MCF 10A (cell line): ENCODE measurements around the gene DDRGK1. TPM values are rescaled to one million over a fixed set of nuclear protein-coding genes. Genes with fewer than 3 reads are reported as not detected.
A peak's percentile ranks its signal among the peaks of the same experiment; 100 is the strongest.

Source experiments
- BruUV-seq: library from RNA; stranded (reverse); fragments of 400-500 nt; replicated peaks from 2 replicates; lab custom pipeline; 2021; lab: Mats Ljungman, UMichigan
- CTCF ChIA-PET: fragments of 300-600 bp; sonication (Branson Sonifier 250); formaldehyde crosslinking; extraction: SDS; loops from one replicate; lab custom pipeline; 2021; ENCODE audit warnings: antibody characterized with exemption, inconsistent platforms; lab: Yijun Ruan, JAX
- POLR2A ChIA-PET: fragments of 300-600, 350-650 bp; sonication (Branson Sonifier 250); formaldehyde crosslinking; extraction: SDS; loops from one replicate; lab custom pipeline; 2020; ENCODE audit warnings: antibody characterized with exemption, inconsistent platforms; lab: Yijun Ruan, JAX
- DNase-seq: peaks from one replicate; pipeline ENCODE4 v3.0.0-alpha.2; 2018; ENCODE audit not compliant: unreplicated experiment
- H3K27ac Mint-ChIP-seq: one replicate; pipeline ENCODE4 v1.8.0; 2022; ENCODE audit warnings: mild to moderate bottlenecking, low read depth, mixed read lengths; ENCODE audit not compliant: unreplicated experiment
- H3K27me3 Mint-ChIP-seq: one replicate; pipeline ENCODE4 v1.8.0; 2022; ENCODE audit warnings: mixed read lengths; ENCODE audit not compliant: insufficient read depth, unreplicated experiment
- H3K36me3 Mint-ChIP-seq: one replicate; pipeline ENCODE4 v1.8.0; 2022; ENCODE audit warnings: mild to moderate bottlenecking, moderate library complexity, mixed read lengths; ENCODE audit not compliant: insufficient read depth, unreplicated experiment
- H3K4me1 Mint-ChIP-seq: one replicate; pipeline ENCODE4 v1.8.0; 2022; ENCODE audit warnings: mixed read lengths; ENCODE audit not compliant: insufficient read depth, unreplicated experiment
- H3K4me3 Mint-ChIP-seq: one replicate; pipeline ENCODE4 v1.8.0; 2022; ENCODE audit warnings: mild to moderate bottlenecking, moderate library complexity, mixed read lengths; ENCODE audit not compliant: unreplicated experiment
- H3K9me3 Mint-ChIP-seq: one replicate; pipeline ENCODE4 v1.8.0; 2022; ENCODE audit warnings: mixed read lengths; ENCODE audit not compliant: unreplicated experiment
- intact Hi-C: fragments of 100-400 bp; cut with micrococcal nuclease; formaldehyde crosslinking; loops from 2 replicates; pipeline ENCODE4 v1.14.1; 2022
- total RNA-seq: library from RNA; stranded (reverse); gene quantifications from 2 replicates; pipeline ENCODE4 v1.2.3, GENCODE V29; 2022
- TF ChIP-seq, protein P1 (sequence below): fragments of 200-600 bp; IDR thresholded peaks from one replicate; pipeline ENCODE4 v1.8.0; 2022; ENCODE audit warnings: antibody characterized with exemption, mild to moderate bottlenecking; ENCODE audit not compliant: unreplicated experiment

Gene DDRGK1
- total RNA-seq, 1 experiment from 2014 or later = 116 TPM

DNA sequence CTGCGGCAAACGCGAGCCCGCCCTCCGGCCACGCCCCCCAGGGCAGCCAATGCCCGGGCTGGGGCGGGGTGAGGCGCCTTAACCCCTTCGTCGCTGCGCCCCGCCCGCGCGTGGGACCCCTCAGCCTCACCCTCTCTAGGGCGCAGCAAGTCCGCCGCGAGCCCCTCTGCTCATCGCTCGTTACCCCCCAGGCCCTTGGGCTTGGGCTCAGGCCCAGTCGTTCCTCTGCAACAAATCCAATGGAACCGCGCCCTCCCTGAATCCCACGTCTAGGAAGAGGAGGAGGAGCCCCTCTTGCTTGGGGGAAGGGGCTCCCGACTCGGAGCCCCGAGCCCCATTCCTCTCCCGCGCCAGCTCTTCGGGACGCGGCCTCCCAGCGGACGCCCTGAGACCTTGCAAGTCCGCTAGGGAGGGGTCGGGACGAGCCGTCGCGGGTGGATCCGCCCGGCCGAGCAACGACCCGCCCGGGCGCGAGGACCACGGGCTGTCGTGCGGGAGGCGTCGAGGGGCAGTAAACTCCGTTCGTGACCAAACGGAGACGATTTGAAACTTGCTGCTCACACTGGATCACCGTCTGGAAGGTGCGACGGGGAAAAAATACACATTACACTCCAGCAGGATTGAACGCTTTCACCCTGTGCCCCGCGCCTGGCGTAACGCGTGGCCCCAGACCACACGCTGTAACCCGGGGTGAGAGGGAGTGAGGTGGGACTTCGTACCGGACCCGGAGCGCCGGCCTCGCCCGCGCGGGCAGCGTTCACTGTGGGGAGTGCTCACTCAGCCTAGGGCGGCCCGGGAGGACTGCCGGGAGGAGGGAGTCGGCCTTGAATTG lies 30.7 kb downstream of the DDRGK1 start:
- Mint-ChIP-seq H3K9me3 (no peaks in the 10 kb centered on the region), H3K4me3 (peak overlapping the region; percentile 93), H3K4me1 (peaks cover 14% of the 10 kb centered on the region), H3K36me3 (no peaks in the 10 kb centered on the region), H3K27me3 (no peaks in the 10 kb centered on the region), H3K27ac (peak overlapping the region; percentile 86)
- no TSS peak for BruUV-seq
- POLR2A ChIA-PET = interaction anchor here (0.7 to 5.3 kb wide), 7 partner anchors 11 to 705 kb away, joined by 3 to 44 read pairs (median 3); partner anchors contain the start of genes DDRGK1, FASTKD5 and UBOX5
- peak; percentile 83 for DNase-seq
- CTCF ChIA-PET = interaction anchor here (0.5 kb wide), 1 partner anchor 983 kb away, joined by 3 read pairs; no protein-coding TSS in a partner anchor
- TF ChIP-seq, protein P1, sequence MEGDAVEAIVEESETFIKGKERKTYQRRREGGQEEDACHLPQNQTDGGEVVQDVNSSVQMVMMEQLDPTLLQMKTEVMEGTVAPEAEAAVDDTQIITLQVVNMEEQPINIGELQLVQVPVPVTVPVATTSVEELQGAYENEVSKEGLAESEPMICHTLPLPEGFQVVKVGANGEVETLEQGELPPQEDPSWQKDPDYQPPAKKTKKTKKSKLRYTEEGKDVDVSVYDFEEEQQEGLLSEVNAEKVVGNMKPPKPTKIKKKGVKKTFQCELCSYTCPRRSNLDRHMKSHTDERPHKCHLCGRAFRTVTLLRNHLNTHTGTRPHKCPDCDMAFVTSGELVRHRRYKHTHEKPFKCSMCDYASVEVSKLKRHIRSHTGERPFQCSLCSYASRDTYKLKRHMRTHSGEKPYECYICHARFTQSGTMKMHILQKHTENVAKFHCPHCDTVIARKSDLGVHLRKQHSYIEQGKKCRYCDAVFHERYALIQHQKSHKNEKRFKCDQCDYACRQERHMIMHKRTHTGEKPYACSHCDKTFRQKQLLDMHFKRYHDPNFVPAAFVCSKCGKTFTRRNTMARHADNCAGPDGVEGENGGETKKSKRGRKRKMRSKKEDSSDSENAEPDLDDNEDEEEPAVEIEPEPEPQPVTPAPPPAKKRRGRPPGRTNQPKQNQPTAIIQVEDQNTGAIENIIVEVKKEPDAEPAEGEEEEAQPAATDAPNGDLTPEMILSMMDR = peak; percentile 16
- intact Hi-C loops = loop anchor here (2.0 to 10.0 kb wide), 2 partner anchors 55 to 119 kb away; no protein-coding TSS in a partner anchor

DNA sequence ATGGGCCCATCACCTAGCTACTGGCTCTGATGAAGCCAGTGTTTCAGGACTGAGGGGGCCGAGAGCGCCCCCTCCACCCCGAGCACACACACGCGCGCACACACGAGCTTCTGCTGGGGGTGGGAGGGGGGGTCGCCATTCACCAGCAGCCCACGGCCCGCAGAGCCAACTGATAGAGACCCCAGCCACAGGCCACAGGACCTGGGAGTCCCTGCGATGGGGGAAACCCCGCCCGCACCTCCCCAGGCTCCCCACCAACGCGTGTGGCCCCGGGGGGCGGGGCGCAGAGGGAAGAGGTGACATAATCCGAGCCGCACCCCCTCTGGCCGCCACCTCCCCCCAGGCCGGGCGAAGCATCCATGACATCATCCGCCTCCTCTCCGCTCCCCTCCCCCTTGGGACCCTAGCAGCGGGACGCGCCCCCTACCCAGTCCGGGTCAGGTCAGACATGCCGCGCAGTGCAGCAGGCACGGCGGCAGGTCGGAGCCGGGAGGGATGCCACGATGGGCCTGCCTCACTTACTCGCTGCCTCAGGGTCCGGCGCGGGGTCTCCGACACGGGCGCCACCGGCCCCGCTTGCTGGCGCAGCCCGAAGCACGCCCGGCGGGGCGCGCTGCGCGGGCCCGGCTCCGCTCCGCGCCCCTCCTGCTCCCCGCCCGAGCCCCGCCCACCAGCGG lies 31.4 kb downstream of the DDRGK1 start, which contains the start of gene LZTS3:
LZTS3 (minus strand) TSS at position 617 of the 677 bp plus-strand sequence. CDS start 6,386 bp downstream, outside the sequence.
- BruUV-seq = no TSS peak
- no peaks in the 10 kb centered on the region for H3K36me3 Mint-ChIP-seq
- H3K4me3 Mint-ChIP-seq = peak within 1 kb of the TSS; percentile 93
- peak; percentile 27 for DNase-seq
- H3K4me1 Mint-ChIP-seq = peaks cover 14% of the 10 kb centered on the region
- CTCF ChIA-PET = interaction anchor here (0.5 to 1.1 kb wide), 2 partner anchors 11 to 983 kb away, joined by 3 read pairs; no protein-coding TSS in a partner anchor
- intact Hi-C loops = loop anchor here (10.0 kb wide), 1 partner anchor 118 kb away; no protein-coding TSS in a partner anchor
- no peaks in the 10 kb centered on the region for H3K27me3 Mint-ChIP-seq
- POLR2A ChIA-PET = interaction anchor here (0.6 to 5.3 kb wide), 8 partner anchors 11 to 704 kb away, joined by 3 to 44 read pairs (median 3); partner anchors contain the start of genes DDRGK1, FASTKD5 and UBOX5
- H3K9me3 Mint-ChIP-seq = no peaks in the 10 kb centered on the region
- peak within 1 kb of the TSS; percentile 86 for H3K27ac Mint-ChIP-seq
- TF ChIP-seq, protein P1 = no peak

DNA sequence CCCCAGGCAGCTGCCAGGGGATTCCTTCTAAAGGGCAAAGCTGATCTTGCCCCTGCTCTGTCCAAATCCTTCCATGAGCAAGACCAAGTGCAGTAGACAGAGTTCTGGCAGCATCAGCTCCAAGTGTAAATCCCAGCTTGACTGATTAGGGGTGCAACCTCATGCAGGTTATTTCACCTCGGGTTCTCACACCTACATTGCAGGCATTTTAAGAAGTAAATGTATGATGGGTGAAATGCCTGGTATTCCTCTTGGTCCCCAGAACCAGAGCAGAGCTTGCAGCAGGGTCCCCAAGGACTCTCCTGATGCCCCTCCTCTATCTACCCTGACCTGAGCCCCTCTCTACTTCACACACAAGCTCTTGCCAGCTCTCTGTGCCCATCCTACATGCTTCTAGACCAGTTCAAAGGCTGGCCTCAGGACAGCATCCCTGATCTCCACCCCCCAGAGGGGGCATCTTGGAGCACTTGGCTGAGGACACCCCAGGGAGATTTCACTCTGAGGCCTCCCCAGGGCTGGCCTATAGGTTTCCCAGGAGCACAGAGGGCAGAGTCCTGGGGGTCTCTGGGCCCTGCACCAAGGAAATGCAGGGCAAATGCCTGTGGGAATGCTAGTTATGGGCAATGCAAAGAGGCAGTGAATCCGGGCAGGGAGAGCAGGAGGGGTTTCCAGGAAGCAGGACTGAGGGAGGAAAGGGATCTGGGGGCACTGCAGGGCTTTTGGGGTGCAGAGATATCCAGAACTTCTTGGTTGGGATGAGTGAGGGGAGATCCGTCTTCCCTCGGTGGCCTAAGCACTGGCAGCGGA lies 32.2 kb downstream of the DDRGK1 start:
- H3K9me3 Mint-ChIP-seq = no peaks in the 10 kb centered on the region
- peaks cover 14% of the 10 kb centered on the region for H3K4me1 Mint-ChIP-seq
- DNase-seq = no peak
- no peak overlapping the region for H3K27ac Mint-ChIP-seq
- CTCF ChIA-PET = interaction anchor here (1.1 to 1.6 kb wide), 2 partner anchors 10 to 119 kb away, joined by 3 read pairs; no protein-coding TSS in a partner anchor
- TSS peak; percentile 23 for BruUV-seq
- intact Hi-C loops = loop anchor here (10.0 kb wide), 1 partner anchor 118 kb away; no protein-coding TSS in a partner anchor
- POLR2A ChIA-PET = interaction anchor here (0.6 to 5.3 kb wide), 4 partner anchors 12 to 37 kb away, joined by 3 to 44 read pairs (median 3); partner anchors contain the start of genes FASTKD5, ITPA and UBOX5
- no peaks in the 10 kb centered on the region for H3K27me3 Mint-ChIP-seq
- TF ChIP-seq, protein P1 = no peak
- H3K4me3 Mint-ChIP-seq = peak overlapping the region; percentile 93
- H3K36me3 Mint-ChIP-seq = no peaks in the 10 kb centered on the region
